GM23338 (cell line): ENCODE results near the gene TMEM126B. TPM values are rescaled to one million over a fixed set of nuclear protein-coding genes. Genes with fewer than 3 reads are reported as not detected.

Experiments
- ATAC-seq: fragments of 200-7000 bp; cut with Tn5 transposase; 3 replicates; pipeline ENCODE4 v1.9.1; 2020
- DNase-seq: peaks from one replicate; pipeline ENCODE4 v3.0.0-alpha.2; 2015; ENCODE audit warnings: low spot score
- H2AFZ ChIP-seq: fragments of 200-600 bp; sonication (generic); 2 replicates; pipeline ENCODE4 v1.8.0; 2016; ENCODE audit warnings: antibody characterized with exemption, mild to moderate bottlenecking, moderate library complexity
- H3F3A ChIP-seq: fragments of 200-600 bp; sonication (generic); replicated peaks from 2 replicates; pipeline ENCODE4 v1.8.0; 2017; ENCODE audit warnings: antibody characterized with exemption, mixed run types, low read depth
- H3K27ac ChIP-seq: fragments of 200-600 bp; sonication (generic); 2 replicates; pipeline ENCODE4 v1.6.1; 2016; ENCODE audit warnings: low read depth
- H3K27me3 ChIP-seq: fragments of 200-600 bp; sonication (generic); 2 replicates; pipeline ENCODE4 v1.8.0; 2016; ENCODE audit warnings: mild to moderate bottlenecking, mixed run types, moderate library complexity; ENCODE audit not compliant: insufficient read depth
- H3K36me3 ChIP-seq: fragments of 200-600 bp; sonication (generic); 2 replicates; pipeline ENCODE4 v1.8.0; 2016; ENCODE audit warnings: mild to moderate bottlenecking; ENCODE audit not compliant: insufficient read depth
- H3K4me1 ChIP-seq: fragments of 200-600 bp; sonication (generic); 2 replicates; pipeline ENCODE4 v1.8.0; 2016; ENCODE audit warnings: mild to moderate bottlenecking, moderate library complexity; ENCODE audit not compliant: insufficient read depth
- H3K4me2 ChIP-seq: fragments of 200-600 bp; sonication (generic); 2 replicates; pipeline ENCODE4 v1.7.1; 2017; ENCODE audit warnings: mixed run types
- H3K4me3 ChIP-seq: fragments of 200-600 bp; sonication (generic); 2 replicates; pipeline ENCODE4 v1.6.1; 2016; ENCODE audit warnings: mixed run types
- H3K79me2 ChIP-seq: fragments of 200-600 bp; sonication (generic); replicated peaks from 2 replicates; pipeline ENCODE4 v1.8.0; 2017; ENCODE audit warnings: mild to moderate bottlenecking; ENCODE audit not compliant: insufficient read depth
- H3K9me2 ChIP-seq: fragments of 200-600 bp; sonication (generic); 2 replicates; pipeline ENCODE4 v1.8.0; 2017; ENCODE audit not compliant: insufficient read depth
- H4K20me1 ChIP-seq: fragments of 200-600 bp; sonication (generic); replicated peaks from 2 replicates; pipeline ENCODE4 v1.8.0; 2017; ENCODE audit warnings: mild to moderate bottlenecking; ENCODE audit not compliant: insufficient read depth
- H3K27ac Mint-ChIP-seq: 2 replicates; pipeline ENCODE4 v1.8.0; 2020; ENCODE audit warnings: inconsistent platforms, mild to moderate bottlenecking, moderate library complexity, mixed read lengths
- H3K27me3 Mint-ChIP-seq: 3 replicates; pipeline ENCODE4 v1.8.0; 2022; ENCODE audit warnings: low read depth, mild to moderate bottlenecking, moderate library complexity, mixed read lengths, inconsistent platforms; ENCODE audit not compliant: insufficient read depth, poor library complexity
- H3K36me3 Mint-ChIP-seq: 3 replicates; pipeline ENCODE4 v1.8.0; 2021; ENCODE audit warnings: low read depth, mild to moderate bottlenecking, inconsistent platforms, moderate library complexity, mixed read lengths
- H3K4me1 Mint-ChIP-seq: 3 replicates; pipeline ENCODE4 v1.8.0; 2020; ENCODE audit warnings: mild to moderate bottlenecking, inconsistent platforms, mixed read lengths
- H3K4me3 Mint-ChIP-seq: 3 replicates; pipeline ENCODE4 v1.8.0; 2021; ENCODE audit warnings: moderate library complexity, mild to moderate bottlenecking, inconsistent platforms, mixed read lengths
- H3K9me3 Mint-ChIP-seq: 3 replicates; pipeline ENCODE4 v1.8.0; 2020; ENCODE audit warnings: moderate library complexity, mild to moderate bottlenecking, inconsistent platforms, mixed read lengths
- CREB1 ChIP-seq: fragments of 250-450 bp; sonication (Bioruptor Pico); IDR thresholded peaks from 2 replicates; pipeline ENCODE4 v1.5.0; 2020; ENCODE audit warnings: low read depth, mild to moderate bottlenecking, moderate library complexity
- CTCF ChIP-seq, 2 experiments: fragments of 200-600 bp in 1 of 2; sonication (generic) in 1 of 2; conservative IDR thresholded peaks; 2 replicates each; pipeline versions ENCODE4 v1.5.1 to v1.6.1; 2016 to 2017; ENCODE audit warnings: antibody characterized with exemption in 2 of 2, low read depth in 2 of 2, mild to moderate bottlenecking in 2 of 2, moderate library complexity in 1 of 2
- ETS1 ChIP-seq: IDR thresholded peaks from 2 replicates; pipeline ENCODE4 v1.6.1; 2016; ENCODE audit warnings: antibody characterized with exemption
- EZH2 ChIP-seq: fragments of 200-600 bp; sonication (generic); IDR thresholded peaks from one replicate; pipeline ENCODE4 v1.8.0; 2017; ENCODE audit warnings: antibody characterized with exemption, mild to moderate bottlenecking, low read depth; ENCODE audit not compliant: unreplicated experiment
- EZH2phosphoT487 ChIP-seq: fragments of 200-600 bp; sonication (generic); IDR thresholded peaks from one replicate; pipeline ENCODE4 v1.8.1; 2018; ENCODE audit warnings: antibody characterized with exemption; ENCODE audit not compliant: unreplicated experiment
- JUNB ChIP-seq: IDR thresholded peaks from one replicate; pipeline ENCODE4 v1.6.1; 2016; ENCODE audit warnings: antibody characterized with exemption; ENCODE audit not compliant: unreplicated experiment
- NANOG ChIP-seq: IDR thresholded peaks from 2 replicates; pipeline ENCODE4 v1.6.1; 2016; ENCODE audit warnings: antibody characterized with exemption, borderline replicate concordance
- POLR2AphosphoS5 ChIP-seq: IDR thresholded peaks from 2 replicates; pipeline ENCODE4 v1.6.1; 2016; ENCODE audit warnings: antibody characterized with exemption, low read depth
- REST ChIP-seq: IDR thresholded peaks from one replicate; pipeline ENCODE4 v1.6.1; 2018; ENCODE audit warnings: antibody characterized with exemption; ENCODE audit not compliant: unreplicated experiment
- STAT1 ChIP-seq: IDR thresholded peaks from one replicate; pipeline ENCODE4 v1.6.1; 2016; ENCODE audit warnings: antibody characterized with exemption; ENCODE audit not compliant: unreplicated experiment
- ZNF114 ChIP-seq: fragments of 250-450 bp; sonication (Bioruptor Pico); IDR thresholded peaks from 2 replicates; pipeline ENCODE4 v1.5.0; 2020; ENCODE audit warnings: mild to moderate bottlenecking, moderate library complexity
- ZNF331 ChIP-seq: fragments of 250-450 bp; sonication (Bioruptor Pico); IDR thresholded peaks from 2 replicates; pipeline ENCODE4 v1.5.0; 2020; ENCODE audit warnings: low read depth, mild to moderate bottlenecking, moderate library complexity
- ZNF462 ChIP-seq: fragments of 250-450 bp; sonication (Bioruptor Pico); IDR thresholded peaks from 2 replicates; pipeline ENCODE4 v1.5.0; 2020; ENCODE audit warnings: mild to moderate bottlenecking, moderate library complexity
- polyA plus RNA-seq: library from polyadenylated mRNA; unstranded; fragments of >200 nt; fragmentation: Nextera tagmentation; extraction: Ambion mirVana; gene quantifications from 2 replicates; pipeline ENCODE4 v1.2.1, GENCODE V29; 2016
- total RNA-seq: library from RNA; depleted of rRNA; stranded (reverse); fragments of >200 nt; shearing (Covaris generic); gene quantifications from 2 replicates; pipeline ENCODE4 v1.2.3, GENCODE V29; 2014

TMEM126B gene
- total and polyA plus RNA-seq, 2 experiments from 2014 or later = 93.0 to 169 TPM

- no peaks in the 10 kb centered on the region for H3K9me3 Mint-ChIP-seq
- ATAC-seq (peak; percentile 7; the same call in 1 of the 3 replicates), DNase-seq (no peak)
- peak overlapping the region; percentile 66 for H3K4me3 ChIP-seq
- H3K27ac Mint-ChIP-seq = peak overlapping the region; percentile 98
- peak overlapping the region; percentile 93 for H3K4me3 Mint-ChIP-seq
- no peaks in the 10 kb centered on the region for H3F3A ChIP-seq
- H3K4me1 ChIP-seq = peaks cover 11% of the 10 kb centered on the region
- H2AFZ ChIP-seq = 0 out of 2 replicates have a peak overlapping the region, but pooled peaks have one; percentile 39
- H3K36me3 ChIP-seq = no peaks in the 10 kb centered on the region; the same call in 1 of the 2 replicates
- H3K27me3 ChIP-seq = no peaks in the 10 kb centered on the region
- TF ChIP-seq CTCF (conservative IDR thresholded peaks at IDR 0.05; ENCODE audit: low read depth in 2 of 2) (no peak), NANOG (no peak), ZNF114 (CRISPR knock-in tag) (no peak), JUNB (no peak), EZH2phosphoT487 (no peak), ZNF462 (CRISPR knock-in tag) (no peak), EZH2 (no peak), ETS1 (no peak), REST (no peak), POLR2AphosphoS5 (no peak), CREB1 (CRISPR knock-in tag) (no peak), ZNF331 (no peak), STAT1 (no peak)
- H3K4me1 Mint-ChIP-seq = peaks cover 23% of the 10 kb centered on the region
- H3K79me2 ChIP-seq = peaks cover 8% of the 10 kb centered on the region; the same call in 1 of the 2 replicates
- peaks cover 2% of the 10 kb centered on the region for H3K27me3 Mint-ChIP-seq
- peaks cover 10% of the 10 kb centered on the region; the same call in 1 of the 3 replicates for H3K36me3 Mint-ChIP-seq
- H3K9me2 ChIP-seq = no peaks in the 10 kb centered on the region
- peak overlapping the region; percentile 78 for H3K4me2 ChIP-seq
- peak overlapping the region; percentile 77; the same call in 1 of the 2 replicates for H3K27ac ChIP-seq
- H4K20me1 ChIP-seq = no peaks in the 10 kb centered on the region
These were observed 18.7 kb downstream of the TMEM126B start for GRCh38 chr11:85647078-85647477.
